PC-3 (cell line): ENCODE measurements around the gene FCN2. TPM values are rescaled to one million over a fixed set of nuclear protein-coding genes. Genes with fewer than 3 reads are reported as not detected.

ENCODE experiments used
- ATAC-seq: fragments of 200-7000 bp; cut with Tn5 transposase; 2 replicates; pipeline ENCODE4 v1.9.1; 2020; ENCODE audit warnings: mild to moderate bottlenecking, moderate library complexity
- BruUV-seq: library from RNA; stranded (reverse); fragments of 400-500 nt; replicated peaks from 2 replicates; lab custom pipeline; 2021; lab: Mats Ljungman, UMichigan
- CTCF ChIA-PET: fragments of 300-600 bp; sonication (Branson Sonifier 250); formaldehyde crosslinking; loops from one replicate; lab custom pipeline; 2022; ENCODE audit warnings: antibody characterized with exemption; lab: Charles Lee
- POLR2A ChIA-PET: fragments of 300-600 bp; sonication (Branson Sonifier 250); formaldehyde crosslinking; loops from one replicate; lab custom pipeline; 2022; ENCODE audit warnings: antibody characterized with exemption; ENCODE audit not compliant: unreplicated experiment; lab: Charles Lee
- DNase-seq: peaks from one replicate; pipeline ENCODE4 v3.0.0-alpha.2; 2015
- H2AFZ ChIP-seq: fragments of 300-600 bp; sonication (generic); 2 replicates; pipeline ENCODE4 v1.6.0; 2016; ENCODE audit warnings: antibody characterized with exemption, low read length
- H3F3A ChIP-seq: fragments of 300-600 bp; sonication (generic); one replicate; pipeline ENCODE4 v1.6.0; 2017; ENCODE audit warnings: antibody characterized with exemption, low read length, control low read depth, mild to moderate bottlenecking; ENCODE audit not compliant: unreplicated experiment
- H3K27ac ChIP-seq: fragments of 300-600 bp; sonication (generic); 2 replicates; pipeline ENCODE4 v1.5.1; 2016; ENCODE audit warnings: mild to moderate bottlenecking, low read length
- H3K27me3 ChIP-seq: fragments of 300-600 bp; sonication (generic); 2 replicates; pipeline ENCODE4 v1.6.1; 2016; ENCODE audit warnings: low read length, mixed read lengths
- H3K36me3 ChIP-seq: fragments of 300-600 bp; sonication (generic); 2 replicates; pipeline ENCODE4 v1.6.1; 2016; ENCODE audit warnings: low read depth, mixed run types, low read length, mixed read lengths
- H3K4me1 ChIP-seq: fragments of 300-600 bp; sonication (generic); 2 replicates; pipeline ENCODE4 v1.5.1; 2016; ENCODE audit warnings: low read length; ENCODE audit not compliant: insufficient read depth
- H3K4me2 ChIP-seq: fragments of 300-600 bp; sonication (generic); 2 replicates; pipeline ENCODE4 v1.6.0; 2016; ENCODE audit warnings: low read length
- H3K4me3 ChIP-seq: fragments of 300-600 bp; sonication (generic); 2 replicates; pipeline ENCODE4 v1.5.1; 2016; ENCODE audit warnings: mild to moderate bottlenecking, low read length, mixed read lengths
- H3K79me2 ChIP-seq: fragments of 300-600 bp; sonication (generic); 2 replicates; pipeline ENCODE4 v1.6.1; 2017; ENCODE audit warnings: low read length, mixed read lengths
- H3K9ac ChIP-seq: fragments of 300-600 bp; sonication (generic); 2 replicates; pipeline ENCODE4 v1.6.0; 2016; ENCODE audit warnings: mild to moderate bottlenecking, low read length
- H3K9me2 ChIP-seq: fragments of 300-600 bp; sonication (generic); replicated peaks from 2 replicates; pipeline ENCODE4 v1.6.1; 2016; ENCODE audit warnings: mixed run types, low read length, mixed read lengths
- H3K9me3 ChIP-seq: fragments of 300-600 bp; sonication (generic); 2 replicates; pipeline ENCODE4 v1.6.1; 2016; ENCODE audit warnings: low read length, mixed read lengths
- H4K20me1 ChIP-seq: fragments of 300-600 bp; sonication (generic); 2 replicates; pipeline ENCODE4 v1.6.1; 2016; ENCODE audit warnings: low read length, mixed read lengths
- EZH2 ChIP-seq: fragments of 300-600 bp; sonication (generic); IDR thresholded peaks from one replicate; pipeline ENCODE4 v1.6.1; 2017; ENCODE audit warnings: antibody characterized with exemption, mild to moderate bottlenecking, low read length; ENCODE audit not compliant: unreplicated experiment
- EZH2phosphoT487 ChIP-seq: fragments of 300-600 bp; sonication (generic); IDR thresholded peaks from 2 replicates; pipeline ENCODE4 v1.6.1; 2018; ENCODE audit warnings: mild to moderate bottlenecking, antibody characterized with exemption, low read length, borderline replicate concordance
- intact Hi-C: fragments of 100-400 bp; cut with micrococcal nuclease; formaldehyde crosslinking; loops from 2 replicates; pipeline ENCODE4 v1.9.0; 2023
- microRNA-seq: library from miRNA; unstranded; fragments of <30 nt; microRNA quantifications from one replicate; pipeline ENCODE4 v1.1.0, GENCODE V29; 2020; ENCODE audit not compliant: unreplicated experiment
- total RNA-seq: library from RNA; depleted of rRNA; stranded (reverse); fragments of >200 nt; gene quantifications from 2 replicates; pipeline ENCODE4 v1.2.3, GENCODE V29; 2014; rRNA removed
- TF ChIP-seq, protein P1 (sequence below): fragments of 300-600 bp; sonication (generic); conservative IDR thresholded peaks from 2 replicates; pipeline ENCODE4 v1.5.1; 2017; ENCODE audit warnings: antibody characterized with exemption, low read depth, mild to moderate bottlenecking, low read length

FCN2 gene
- total RNA-seq, 1 experiment from 2014 or later, result not detected

DNA sequence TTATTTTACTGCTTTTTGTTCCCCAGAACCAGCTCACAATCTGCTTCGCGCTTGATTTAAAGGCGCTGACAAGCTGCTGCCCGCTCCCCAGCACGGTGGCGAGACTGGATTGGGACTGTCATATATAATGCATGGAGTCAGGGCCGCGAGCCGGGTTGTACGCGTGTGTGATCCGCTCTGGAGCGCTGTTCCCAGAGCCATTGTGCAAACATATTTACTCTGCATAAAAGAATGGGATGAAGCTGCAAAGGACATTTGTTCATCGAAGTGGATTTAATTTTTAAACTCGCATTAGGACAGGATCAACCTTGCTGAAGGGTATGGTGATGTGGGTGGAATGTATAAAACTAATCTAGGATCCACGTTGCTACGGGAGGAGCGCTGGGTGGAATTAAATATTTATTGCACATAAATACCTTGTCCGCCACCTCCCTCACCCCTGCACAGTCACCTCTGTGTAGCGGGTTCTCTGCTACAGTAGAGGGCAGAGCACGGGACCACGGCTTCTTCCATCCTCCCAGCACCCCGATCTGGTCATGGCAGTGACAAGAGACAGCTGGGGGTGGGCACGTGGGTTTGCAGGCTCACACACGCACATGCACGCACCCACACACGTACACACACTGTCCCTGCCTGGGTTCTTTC, 55.2 kb downstream of the FCN2 start:
- no peaks in the 10 kb centered on the region for H4K20me1 ChIP-seq
- H3K36me3 ChIP-seq, result no peaks in the 10 kb centered on the region
- BruUV-seq, result no TSS peak
- DNase-seq, result no peak
- no peak for TF ChIP-seq EZH2phosphoT487
- TF ChIP-seq, protein P1, sequence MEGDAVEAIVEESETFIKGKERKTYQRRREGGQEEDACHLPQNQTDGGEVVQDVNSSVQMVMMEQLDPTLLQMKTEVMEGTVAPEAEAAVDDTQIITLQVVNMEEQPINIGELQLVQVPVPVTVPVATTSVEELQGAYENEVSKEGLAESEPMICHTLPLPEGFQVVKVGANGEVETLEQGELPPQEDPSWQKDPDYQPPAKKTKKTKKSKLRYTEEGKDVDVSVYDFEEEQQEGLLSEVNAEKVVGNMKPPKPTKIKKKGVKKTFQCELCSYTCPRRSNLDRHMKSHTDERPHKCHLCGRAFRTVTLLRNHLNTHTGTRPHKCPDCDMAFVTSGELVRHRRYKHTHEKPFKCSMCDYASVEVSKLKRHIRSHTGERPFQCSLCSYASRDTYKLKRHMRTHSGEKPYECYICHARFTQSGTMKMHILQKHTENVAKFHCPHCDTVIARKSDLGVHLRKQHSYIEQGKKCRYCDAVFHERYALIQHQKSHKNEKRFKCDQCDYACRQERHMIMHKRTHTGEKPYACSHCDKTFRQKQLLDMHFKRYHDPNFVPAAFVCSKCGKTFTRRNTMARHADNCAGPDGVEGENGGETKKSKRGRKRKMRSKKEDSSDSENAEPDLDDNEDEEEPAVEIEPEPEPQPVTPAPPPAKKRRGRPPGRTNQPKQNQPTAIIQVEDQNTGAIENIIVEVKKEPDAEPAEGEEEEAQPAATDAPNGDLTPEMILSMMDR, result no peak
- TF ChIP-seq EZH2, result no peak
- H3K27ac ChIP-seq, result no peak overlapping the region
- no peak overlapping the region for H3K9ac ChIP-seq
- intact Hi-C loops, result no loop called here
- ChIA-PET CTCF (no interaction called here), POLR2A (no interaction called here)
- no peak overlapping the region for H3K4me2 ChIP-seq
- H3K27me3 ChIP-seq, result peaks cover 70% of the 10 kb centered on the region
- H3K4me1 ChIP-seq, result no peaks in the 10 kb centered on the region
- ATAC-seq, result no peak
- no peak overlapping the region for H2AFZ ChIP-seq
- H3K4me3 ChIP-seq, result no peak overlapping the region
- no peaks in the 10 kb centered on the region for H3K79me2 ChIP-seq
- H3K9me3 ChIP-seq, result no peaks in the 10 kb centered on the region
- no peaks in the 10 kb centered on the region for H3F3A ChIP-seq
- H3K9me2 ChIP-seq, result no peaks in the 10 kb centered on the region

DNA sequence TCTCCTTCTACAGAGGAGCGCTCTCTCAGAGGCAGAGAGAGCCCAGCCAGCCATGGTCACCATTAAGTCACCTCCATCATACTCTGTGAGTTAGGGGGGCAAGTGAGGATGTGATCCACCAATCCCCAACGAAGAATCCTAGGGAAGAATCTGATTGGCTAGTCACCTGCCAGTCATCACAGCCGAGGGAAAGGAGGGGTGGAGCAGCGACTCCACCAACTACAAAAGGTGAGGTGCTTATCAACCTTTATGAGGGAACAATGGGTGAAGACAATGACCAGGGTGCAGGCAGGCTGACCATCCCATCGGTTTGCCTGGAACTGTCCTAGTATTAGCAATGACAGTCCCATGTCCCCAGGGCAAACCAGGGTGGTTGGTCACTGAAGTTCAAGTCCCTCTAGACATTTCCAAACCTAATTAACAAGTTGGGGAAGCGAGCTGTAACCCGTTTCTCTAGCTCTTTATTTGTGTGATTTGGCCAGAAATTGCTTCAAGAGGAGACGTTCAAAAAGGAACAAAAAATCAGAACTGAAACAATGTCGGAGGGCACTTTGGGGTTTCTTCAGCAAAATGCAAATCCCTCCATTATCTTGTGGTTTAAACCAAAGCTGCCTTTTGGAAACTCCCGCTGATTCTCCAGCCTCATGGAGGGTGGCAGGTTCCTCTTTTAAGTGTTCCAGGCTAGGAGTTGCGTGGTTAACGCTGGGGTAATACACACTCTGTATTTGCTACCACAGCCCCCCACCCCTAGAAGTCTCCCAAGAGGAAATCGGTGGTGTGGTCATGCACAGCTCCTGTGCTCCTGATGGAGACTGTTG, 55.9 kb downstream of the FCN2 start:
- ChIA-PET CTCF (no interaction called here), POLR2A (no interaction called here)
- Histone ChIP-seq H3K79me2 (no peaks in the 10 kb centered on the region), H3K9me3 (no peaks in the 10 kb centered on the region), H3K9ac (no peak overlapping the region), H3K4me2 (no peak overlapping the region), H3F3A (no peaks in the 10 kb centered on the region), H4K20me1 (no peaks in the 10 kb centered on the region), H2AFZ (no peak overlapping the region), H3K4me3 (no peak overlapping the region), H3K27me3 (peaks cover 67% of the 10 kb centered on the region), H3K36me3 (no peaks in the 10 kb centered on the region), H3K9me2 (no peaks in the 10 kb centered on the region), H3K4me1 (no peaks in the 10 kb centered on the region), H3K27ac (no peak overlapping the region)
- no peak for ATAC-seq
- intact Hi-C loops, result no loop called here
- BruUV-seq, result no TSS peak
- TF ChIP-seq EZH2, result no peak
- no peak for TF ChIP-seq EZH2phosphoT487
- TF ChIP-seq, protein P1, result no peak
- DNase-seq, result no peak

Small RNA genes lying within 50 kb of the gene (microRNA-seq; reads per million reads assigned to microRNA genes)
- gene MIR3689A, result not detected
- not detected for gene MIR3689B
- not detected for gene MIR3689C
- gene MIR3689D1, result not detected
- not detected for gene MIR3689D2
- gene MIR3689E, result not detected
- gene MIR3689F, result not detected

Other genes with a start within 250 kb of the FCN2 start
- gene COL5A1, start 239.0 kb upstream of the FCN2 start, total RNA-seq, result 10.6 and 15.4 TPM in 2 replicates
- not detected in 2 replicates for gene FCN1, start 37.1 kb downstream of the FCN2 start, total RNA-seq
- 0.44 TPM in 1 of 2 replicates, not detected in the other for gene OLFM1, start 206.9 kb downstream of the FCN2 start, total RNA-seq